Suppressor macrophage treated with lipopolysaccharide for 4 hours (primary cell): Measurements from ENCODE around the gene THAP6.
A peak's percentile ranks its signal among the peaks of the same experiment; 100 is the strongest.
"Not testable (repeated sequence)": the region's sequence is repeated elsewhere in the genome, so short reads cannot be mapped to it uniquely, and the experiment has no call there.

Experiments
- DNase-seq: peaks from one replicate; pipeline ENCODE4 v3.0.0-alpha.2; 2020

The THAP6 gene, protein sequence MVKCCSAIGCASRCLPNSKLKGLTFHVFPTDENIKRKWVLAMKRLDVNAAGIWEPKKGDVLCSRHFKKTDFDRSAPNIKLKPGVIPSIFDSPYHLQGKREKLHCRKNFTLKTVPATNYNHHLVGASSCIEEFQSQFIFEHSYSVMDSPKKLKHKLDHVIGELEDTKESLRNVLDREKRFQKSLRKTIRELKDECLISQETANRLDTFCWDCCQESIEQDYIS

DNA sequence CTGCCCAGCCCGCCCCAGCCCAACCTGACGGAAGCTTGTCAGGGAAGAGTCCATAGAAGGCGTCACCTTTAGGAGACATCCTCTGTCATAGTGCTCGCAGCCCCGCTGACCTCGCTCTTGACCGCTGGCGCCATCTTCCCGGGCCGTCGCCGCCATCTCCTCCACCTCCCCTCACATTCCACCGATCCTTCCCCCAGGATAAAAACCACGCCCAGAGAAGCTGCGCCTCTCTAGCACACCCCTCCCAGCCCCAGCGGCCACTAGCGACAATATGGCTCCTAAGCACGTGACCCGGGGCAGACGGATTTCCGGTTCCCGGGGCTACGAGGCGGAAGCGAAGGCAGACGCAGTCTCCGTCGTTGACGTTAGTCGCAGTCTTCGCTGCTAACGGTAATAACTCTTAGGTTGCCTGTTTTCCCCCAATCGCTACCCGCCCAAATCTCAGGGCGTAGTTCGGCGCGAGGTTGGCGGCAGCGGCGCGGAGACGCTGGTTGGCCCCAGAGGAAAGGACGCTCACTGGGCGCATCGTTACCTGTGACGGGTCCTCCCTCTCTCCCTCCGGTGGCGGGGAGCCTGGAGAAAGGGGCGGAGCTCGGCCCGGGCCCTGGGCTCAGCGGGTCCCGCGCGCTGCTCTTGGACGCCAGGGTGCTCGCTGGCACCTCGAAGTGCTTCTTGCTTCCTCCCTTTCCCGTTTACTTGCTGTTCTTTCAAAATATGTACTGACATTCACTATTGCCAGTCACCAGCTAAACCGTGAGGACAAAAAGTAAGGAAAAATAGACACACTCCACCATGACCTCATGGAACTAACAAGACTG is at the start of gene THAP6, which contains the start of gene RCHY1:
Gene THAP6, plus strand, starts transcription at position 343 of the 818 bp plus-strand sequence. CDS start 980 bp downstream, outside the sequence.
Gene RCHY1, minus strand, starts transcription at position 273 of the 818 bp plus-strand sequence. Its CDS starts 117 bp downstream, at position 156.
- peak; percentile 98 for DNase-seq

DNA sequence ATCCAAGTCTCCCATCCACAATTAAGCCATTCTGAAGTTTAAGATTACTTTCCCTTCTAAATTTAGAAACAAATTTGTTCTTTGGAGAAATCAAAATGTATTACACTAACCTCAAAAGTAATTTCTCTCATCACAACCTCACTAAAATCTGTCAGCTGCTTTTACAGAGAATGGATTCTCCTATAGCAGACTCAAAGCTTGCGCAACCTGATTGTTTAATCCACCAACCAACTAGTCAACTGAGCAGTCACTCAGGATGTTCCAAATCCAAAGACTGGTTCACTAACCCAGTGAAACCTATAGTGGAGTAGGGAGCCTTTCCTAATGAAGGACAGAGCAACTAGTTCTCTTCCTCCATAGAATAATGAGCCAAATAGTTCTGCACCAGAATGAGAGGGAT is 44.4 kb upstream of the THAP6 start:
- no peak for DNase-seq

DNA sequence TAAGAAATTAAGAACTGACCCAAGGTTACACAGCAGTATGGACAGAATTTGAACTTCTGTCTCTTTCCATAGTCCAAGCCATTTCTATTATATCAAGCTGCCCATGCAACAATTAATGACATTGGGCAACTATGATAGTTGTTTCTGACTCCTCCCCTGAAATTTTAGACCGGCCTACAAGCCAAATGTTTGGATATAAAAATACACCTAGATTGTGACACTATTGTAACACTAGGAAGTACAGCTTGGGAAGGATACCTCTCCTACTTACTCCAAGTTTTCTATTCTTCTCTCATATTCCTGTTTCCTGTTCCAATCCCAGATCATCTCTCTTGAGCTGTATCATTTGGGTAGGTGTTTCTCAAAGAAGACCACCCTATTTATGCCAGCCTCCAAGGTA is 43.5 kb upstream of the THAP6 start:
- no peak for DNase-seq

DNA sequence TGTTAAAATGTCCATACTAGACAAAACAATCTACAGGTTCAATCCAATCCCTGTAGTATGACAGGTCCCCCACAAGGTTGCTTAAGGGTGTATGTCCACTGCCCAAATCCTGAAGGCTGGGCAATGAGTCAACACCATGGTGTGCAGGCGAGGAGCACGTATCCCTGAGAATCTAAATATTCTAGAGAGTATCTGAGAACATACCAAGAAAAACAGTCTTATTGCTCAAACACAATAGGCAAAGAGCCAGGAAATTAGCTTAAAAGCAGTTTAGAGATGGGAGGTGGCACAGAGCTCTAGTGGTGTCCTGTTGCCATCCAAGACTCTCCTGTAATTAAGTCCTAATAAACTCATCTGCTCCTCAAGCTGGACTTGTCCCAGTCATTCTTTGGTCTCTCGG is 37.1 kb upstream of the THAP6 start:
- DNase-seq: no peak

DNA sequence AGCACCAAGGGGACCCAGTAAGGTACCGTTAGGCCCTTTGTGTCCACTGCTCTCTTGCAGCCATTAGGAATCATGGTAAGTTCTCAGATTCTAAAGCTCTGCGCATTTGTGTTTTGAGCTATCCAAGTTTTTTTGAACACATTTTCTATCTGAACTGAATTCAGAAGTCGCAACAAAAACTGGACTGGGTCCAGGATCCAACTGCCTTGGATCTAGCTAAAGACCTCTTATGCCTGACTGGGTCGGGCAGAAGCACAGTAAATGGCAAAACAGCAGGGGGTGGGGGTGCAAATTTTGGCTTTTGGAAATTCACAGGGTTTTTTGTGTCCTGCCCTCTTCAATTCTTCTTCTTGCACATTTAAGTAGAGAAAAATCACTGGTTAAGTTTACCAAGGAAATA is 30.1 kb upstream of the THAP6 start:
- no peak for DNase-seq

DNA sequence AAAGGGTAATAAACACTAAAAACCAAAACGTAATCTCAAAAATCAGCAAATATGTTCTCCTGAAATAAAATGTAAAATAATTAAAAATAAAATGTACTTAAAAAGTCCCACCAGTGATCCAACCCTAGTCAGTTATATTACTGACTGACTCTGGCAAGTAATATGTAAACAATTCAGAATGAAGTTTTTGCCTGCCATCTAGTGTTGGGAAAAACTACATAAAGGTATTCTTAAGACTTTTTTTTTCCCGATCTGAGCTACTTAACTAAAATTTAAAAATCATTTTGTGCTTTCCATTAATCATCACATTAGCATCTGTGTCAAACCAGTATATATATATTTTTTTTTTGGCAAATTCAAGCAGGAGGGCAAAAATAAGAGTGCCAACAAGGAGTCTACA is 24.1 kb upstream of the THAP6 start:
- DNase-seq: peak; percentile 3

DNA sequence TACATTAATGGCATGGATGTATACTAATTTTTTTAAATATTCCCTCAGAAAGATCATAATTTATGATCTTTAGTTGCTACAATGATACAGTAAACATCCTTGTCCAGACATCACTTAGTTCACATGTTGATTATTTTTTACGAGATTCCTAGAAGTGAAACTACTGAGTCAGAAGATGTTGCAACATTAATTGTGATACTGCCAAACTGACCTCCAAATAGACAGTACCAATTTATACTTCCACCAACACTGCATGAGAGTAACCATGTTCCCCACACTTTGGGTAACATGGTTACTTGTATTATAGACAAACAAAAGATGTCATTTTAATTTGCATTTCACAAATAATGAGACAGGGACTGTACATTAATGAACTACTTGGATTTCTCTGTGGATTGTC is 19.7 kb upstream of the THAP6 start:
- DNase-seq: peak; percentile 71

DNA sequence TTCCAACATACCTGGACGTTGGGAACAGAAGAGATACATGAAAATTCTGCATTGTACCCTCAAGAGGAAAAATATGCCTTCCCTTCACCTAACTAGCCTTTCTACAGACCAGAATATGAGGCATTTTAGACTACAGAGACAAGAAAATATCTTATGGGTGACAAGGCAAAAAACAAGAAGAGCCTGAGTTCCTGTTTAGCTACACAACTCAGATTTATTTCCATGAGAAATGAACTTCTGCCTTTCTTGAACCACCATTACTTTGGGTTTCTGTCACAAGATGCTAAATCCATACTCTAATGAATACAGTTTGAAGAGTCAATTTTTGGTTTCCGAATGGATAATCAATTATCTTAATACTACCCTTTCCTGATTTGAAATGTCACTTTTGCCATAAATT is 18.8 kb upstream of the THAP6 start:
- peak; percentile 18 for DNase-seq

DNA sequence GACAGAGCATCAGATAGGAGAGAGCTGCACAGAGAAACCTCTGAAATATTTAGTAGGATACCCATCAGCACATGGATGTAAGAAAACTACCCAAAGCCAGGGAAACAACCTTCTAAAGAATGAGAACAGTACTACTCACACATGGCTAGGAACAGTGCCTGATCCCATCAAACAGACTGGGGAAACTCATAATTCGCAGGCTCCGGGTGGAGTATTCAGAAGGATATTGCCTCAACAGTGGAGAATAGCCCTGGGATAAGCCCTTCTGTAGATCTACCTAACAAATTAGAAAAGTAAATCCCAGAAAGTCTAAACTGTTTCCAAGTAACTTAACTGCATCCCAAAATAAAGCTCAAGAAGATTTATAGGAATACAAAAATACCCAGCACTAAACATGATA is 17.9 kb upstream of the THAP6 start:
- no peak for DNase-seq

DNA sequence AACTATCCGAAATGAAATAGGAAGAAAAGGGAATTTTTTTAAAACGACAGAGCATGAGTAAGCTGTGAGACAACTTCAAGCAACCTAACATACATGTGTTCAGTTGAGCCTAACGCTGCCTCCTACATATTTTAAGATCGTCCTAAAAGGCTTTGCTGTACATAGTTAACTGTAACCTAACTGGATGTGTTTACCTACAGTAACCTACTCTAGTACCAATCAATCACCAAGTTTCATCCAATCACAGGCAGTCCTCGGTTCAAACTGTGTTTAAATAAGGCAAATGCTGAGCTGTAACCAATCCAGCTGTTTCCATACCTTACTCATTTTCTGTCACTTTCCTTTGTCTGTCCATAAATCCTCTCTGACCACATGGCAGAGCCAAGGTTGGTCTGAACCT is 17.1 kb upstream of the THAP6 start:
- DNase-seq: peak; percentile 6

DNA sequence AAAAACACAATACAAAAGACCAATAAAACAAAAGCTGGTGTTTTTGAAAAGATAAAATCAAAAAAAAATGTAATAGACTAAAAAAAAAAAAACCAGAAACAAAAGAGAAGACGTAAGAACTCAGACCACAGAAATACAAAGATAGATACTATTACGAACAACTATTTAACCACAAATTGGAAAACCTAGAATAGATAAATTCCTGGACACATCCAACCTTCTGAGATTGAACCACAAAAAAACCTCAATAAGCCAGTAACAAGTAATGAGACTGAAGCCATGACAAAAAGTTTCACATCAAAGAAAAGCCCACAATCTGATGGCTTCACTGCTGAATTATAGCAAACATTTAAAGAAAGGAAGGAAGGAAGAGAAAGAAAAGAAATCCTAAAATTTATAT is 16.2 kb upstream of the THAP6 start:
- no peak for DNase-seq

DNA sequence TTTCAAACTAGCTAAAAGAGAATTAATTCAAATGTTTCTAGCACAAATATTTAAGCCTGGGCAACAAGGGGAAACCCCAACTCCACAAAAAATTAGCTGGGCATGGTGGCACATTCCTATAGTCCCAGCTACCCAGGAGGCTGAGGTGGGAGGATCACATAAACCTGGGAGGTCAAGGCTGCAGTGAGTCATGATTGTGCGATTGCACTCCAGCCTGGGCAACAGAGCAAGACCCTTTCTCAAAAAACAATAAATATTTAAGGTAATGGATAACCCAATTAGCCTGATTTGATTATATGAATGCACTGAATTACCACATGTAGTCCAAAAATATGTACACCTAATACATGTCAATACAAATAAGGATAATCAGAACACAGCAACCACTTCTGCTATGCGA is 14.4 kb upstream of the THAP6 start:
- DNase-seq: no peak

DNA sequence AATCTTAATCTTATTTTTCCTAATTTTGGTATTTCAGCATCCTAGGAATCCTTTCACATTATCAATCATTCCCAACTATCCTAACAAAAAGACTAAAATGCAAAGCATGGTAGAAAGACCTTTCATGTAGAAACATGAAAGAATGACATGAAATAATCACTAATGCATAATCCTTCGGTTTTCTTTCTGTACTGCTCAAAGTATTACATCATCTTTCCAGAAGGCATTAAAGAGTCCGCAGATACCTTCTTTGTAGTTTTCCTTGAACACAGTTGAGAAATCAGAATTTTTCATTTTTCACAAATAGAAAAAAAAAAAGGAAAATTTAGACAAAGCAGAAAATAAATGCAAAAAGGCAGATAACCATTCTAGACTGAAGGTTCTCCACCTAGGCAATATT is 11.6 kb upstream of the THAP6 start:
- DNase-seq: no peak

DNA sequence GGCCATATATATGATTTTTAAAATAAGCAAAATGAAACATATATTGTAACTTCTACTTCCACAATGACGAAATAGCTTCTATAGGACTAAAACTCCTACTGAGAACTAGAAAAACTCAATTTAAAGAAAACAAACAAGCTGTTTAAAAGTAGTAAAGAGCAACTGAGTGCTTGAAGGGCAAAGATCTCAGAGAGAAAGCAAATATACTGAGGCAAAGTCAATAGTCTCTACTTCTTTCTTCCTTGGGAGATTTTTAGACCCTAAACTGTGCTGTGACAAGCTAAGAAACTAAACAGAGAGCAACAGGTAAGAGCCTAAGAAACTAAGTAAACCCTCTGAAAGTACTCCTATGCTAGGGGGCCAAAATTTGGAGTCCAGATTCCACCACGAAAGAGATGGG is 8.6 kb upstream of the THAP6 start:
- DNase-seq: no peak

DNA sequence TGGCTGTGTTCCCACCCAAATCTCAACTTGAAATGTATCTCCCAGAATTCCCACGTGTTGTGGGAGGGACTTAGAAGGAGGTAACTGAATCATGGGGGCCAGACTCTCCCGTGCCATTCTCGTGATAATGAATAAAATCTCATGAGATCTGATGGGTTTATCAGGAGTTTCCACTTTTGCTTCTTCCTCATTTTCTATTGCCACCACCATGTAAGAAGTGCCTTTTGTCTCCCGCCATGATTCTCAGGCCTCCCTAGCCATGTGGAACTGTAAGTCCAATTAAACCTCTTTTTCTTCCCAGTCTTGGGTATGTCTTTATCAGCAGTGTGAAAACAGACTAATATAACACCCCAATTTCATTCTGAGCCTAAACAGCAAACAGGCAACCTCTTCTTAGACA is 4.7 kb upstream of the THAP6 start:
- DNase-seq: not testable (repeated sequence)

DNA sequence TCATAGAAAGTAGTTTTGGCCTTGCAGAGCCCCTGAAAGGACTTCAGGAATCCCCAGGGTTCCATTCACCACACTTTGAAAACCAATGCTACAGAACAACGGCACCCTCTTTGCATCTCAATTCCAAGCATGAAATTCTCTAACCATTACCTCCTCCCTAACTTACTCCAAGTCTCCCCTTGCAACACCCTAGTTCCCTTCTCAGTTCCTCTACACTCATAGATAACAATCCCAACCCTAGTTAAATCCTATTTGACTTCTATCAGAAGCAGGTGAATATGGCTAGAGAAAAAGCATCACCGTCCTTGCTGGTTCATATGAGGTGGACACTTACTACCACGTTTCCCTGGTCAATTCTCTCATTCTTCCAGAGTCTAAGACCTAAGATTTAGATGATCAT is 2.4 kb upstream of the THAP6 start:
- peak; percentile 16 for DNase-seq

DNA sequence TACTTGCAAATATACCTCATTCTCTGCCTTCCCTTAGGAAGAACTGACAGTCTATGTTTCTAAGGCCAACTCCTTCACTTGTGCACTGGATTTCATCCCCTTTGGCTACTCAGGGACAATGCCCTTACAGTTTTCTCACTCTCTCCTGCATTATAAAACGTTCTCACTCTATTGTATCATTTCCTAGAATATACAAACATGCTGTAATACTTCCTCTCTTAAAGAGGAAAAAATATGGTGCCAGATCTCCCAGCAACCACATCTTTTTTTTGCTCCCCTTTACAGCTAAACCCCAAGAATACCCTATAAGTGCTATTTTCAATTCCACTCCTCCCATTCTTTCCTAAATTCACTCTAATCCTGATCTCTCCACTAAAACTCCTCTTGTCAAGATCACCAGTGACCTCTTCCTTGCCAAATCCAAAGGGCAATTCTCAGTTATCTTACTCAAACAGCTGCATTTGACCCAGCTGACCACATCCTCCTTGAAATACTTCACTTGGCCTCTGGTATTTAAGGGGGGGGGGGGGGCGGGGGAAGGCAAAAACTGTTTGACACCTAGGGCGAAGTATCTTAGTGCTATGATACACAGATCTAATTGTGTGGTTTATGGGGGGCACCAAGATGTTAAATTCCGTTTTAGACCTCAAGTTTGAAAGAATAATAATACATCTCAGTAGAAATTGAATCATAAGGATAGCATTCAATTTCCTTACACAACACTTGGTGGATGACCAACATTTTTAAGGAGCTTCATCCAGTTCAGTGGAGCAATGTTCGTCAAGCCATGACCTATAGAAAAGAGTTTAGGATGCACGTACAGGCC is 1.7 kb upstream of the THAP6 start:
- DNase-seq: peak; percentile 61

DNA sequence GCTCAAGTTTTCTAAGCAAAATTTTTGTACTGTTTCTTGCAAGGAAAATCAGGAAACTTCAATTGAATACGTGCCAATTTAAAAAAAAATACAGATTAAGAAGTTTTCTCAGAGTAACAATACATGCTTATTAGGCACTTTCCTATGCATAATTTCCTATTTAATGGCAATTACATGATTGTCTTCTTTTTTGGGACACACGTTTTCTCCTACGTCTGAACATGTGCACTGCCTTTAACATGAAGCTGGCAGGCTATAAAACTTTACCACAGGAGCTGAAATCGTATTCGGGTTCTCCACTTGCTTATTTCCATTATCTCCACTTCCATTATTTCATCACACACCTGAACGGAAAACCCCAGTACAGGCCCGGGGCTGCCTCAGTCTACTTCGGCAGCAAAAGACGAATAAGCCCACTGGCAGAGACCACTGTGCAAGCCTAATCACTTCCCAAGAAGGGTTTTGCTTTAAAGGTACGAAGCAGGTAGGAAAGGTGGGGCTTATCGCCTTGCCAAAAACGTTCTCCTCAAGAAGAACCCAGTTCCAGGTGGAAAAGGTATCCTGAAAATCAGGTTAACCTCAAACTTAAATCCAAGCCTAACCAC is 645 bp upstream of the THAP6 start:
- no peak for DNase-seq

DNA sequence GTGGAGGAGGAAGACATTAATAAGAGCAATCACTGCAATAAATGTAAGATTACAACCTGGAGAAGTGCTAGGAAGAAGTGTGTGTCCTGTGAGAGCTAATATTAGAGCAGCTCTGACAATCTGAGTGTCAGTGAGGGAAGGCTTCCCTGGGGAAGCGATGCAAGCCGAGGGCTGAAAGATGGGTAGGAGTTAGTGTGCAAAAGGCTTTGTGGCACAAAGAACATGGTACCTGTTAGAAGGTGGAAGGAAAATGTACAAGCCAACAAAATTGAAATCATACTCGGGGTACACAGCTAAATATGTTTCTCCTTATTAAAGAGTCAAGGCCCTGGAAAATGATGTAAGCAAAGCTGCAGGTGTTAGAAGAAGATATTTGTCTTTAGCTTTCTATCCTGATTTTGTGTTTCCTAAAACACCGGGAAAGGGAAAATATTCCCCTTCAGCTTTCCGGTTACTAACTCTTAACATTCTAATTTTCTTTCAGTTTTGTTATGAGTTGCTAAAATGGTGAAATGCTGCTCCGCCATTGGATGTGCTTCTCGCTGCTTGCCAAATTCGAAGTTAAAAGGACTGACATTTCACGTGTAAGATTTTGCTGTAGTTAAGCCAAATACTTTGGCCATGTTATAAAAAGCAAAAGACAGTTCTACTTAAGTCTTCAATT is 808 bp downstream of the THAP6 start:
- DNase-seq: peak; percentile 68

DNA sequence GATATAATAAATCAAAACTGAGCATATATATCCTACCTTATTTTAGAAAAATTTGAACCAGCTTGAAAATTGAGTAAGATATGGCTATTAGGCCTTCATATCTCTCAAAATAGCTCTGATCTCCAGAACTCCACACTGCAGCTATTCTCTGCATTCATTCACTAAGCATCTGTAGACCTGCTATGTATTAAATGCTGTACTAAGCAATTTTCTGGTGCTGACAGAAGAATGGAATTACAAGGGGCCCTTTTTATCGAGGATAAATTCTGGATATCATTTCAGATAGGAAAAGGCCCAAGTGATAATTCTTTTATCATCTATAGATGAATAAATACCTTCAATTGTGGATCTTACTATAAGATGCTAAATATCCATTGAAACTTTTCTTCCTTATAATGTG is 1.9 kb downstream of the THAP6 start:
- no peak for DNase-seq

DNA sequence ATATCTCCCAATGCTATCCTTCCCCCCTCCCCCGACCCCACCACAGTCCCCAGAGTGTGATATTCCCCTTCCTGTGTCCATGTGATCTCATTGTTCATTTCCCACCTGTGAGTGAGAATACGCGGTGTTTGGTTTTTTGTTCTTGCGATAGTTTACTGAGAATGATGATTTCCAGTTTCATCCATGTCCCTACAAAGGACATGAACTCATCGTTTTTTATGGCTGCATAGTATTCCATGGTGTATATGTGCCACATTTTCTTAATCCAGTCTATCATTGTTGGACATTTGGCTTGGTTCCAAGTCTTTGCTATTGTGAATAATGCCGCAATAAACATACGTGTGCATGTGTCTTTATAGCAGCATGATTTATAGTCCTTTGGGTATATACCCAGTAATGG is 5.2 kb downstream of the THAP6 start:
- DNase-seq: not testable (repeated sequence)

DNA sequence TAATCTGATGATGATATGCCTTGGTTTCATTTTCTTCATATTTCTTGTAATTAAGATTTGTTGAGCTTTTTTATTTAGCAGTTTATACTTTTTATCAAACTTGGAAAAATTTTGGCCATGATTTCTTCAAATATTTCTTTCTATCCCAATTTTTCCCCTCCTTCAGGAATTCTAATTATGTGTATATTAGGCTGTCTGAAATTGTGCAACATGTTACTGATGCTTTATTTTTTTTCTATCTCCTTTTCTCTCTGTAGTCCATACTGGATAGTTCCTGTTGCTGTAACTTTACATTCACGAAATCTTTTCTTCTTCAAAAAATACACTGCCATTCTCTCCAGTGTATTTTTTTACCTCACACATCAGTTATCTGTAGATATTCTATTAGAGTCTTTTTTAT is 10.8 kb downstream of the THAP6 start:
- DNase-seq: no peak

DNA sequence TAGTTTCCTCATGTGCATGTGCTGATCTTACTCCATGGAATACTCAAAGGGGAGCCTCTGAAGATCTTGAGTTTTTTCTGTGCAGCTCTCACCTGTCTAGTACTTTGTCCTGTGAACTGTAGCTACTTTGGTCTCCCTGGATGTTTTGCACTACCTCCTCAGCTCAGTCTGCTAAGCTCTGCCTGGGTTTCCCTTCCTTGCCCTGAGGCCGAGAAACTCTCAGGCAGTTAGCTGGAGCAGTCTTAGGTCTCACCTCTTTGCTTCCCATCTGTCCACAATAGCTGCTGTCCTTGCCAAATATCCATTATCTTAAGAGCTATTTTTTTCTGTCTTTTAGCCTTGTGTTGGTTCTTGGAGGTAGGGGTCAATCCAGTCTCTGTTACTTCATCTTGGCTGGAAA is 11.6 kb downstream of the THAP6 start:
- no peak for DNase-seq
